ENCODE data around the gene STK39. TPM values are rescaled to one million over a fixed set of nuclear protein-coding genes. Genes with fewer than 3 reads are reported as not detected.

The STK39 gene
- total RNA-seq, 4 donors from 2014 or later, result 35.3 to 58.0 (median 47.0) TPM

GRCh38 chr2:168096158-168096557 is 151.2 kb downstream of the STK39 start:
- TF ChIP-seq EP300 (IDR thresholded peaks at IDR 0.05), result no peak
- TF ChIP-seq POLR2A (IDR thresholded peaks at IDR 0.05), result no peak
- no peak for TF ChIP-seq POLR2AphosphoS5 (IDR thresholded peaks at IDR 0.05)
- no peak for TF ChIP-seq CTCF (IDR thresholded peaks at IDR 0.05)
- Histone ChIP-seq H3K9me3 (no peaks in the 10 kb centered on the region), H3K4me1 (no peaks in the 10 kb centered on the region), H3K4me3 (no peak overlapping the region), H3K27me3 (no peaks in the 10 kb centered on the region), H3K36me3 (peaks cover 0 to 16% of the 10 kb centered on the region in 2 donors), H3K27ac (no peak overlapping the region)
- no peak for ATAC-seq
- 92 to 98% methylated on average over 2 to 3 of the region's 3 CpGs for WGBS, 2 donors (ENCODE audit: low coverage in 1 of 2)

GRCh38 chr2:168091986-168092385 is 155.4 kb downstream of the STK39 start:
- Histone ChIP-seq H3K4me1 (peaks cover 0 to 11% (median 0%) of the 10 kb centered on the region in 3 donors), H3K36me3 (peaks cover 0 to 6% of the 10 kb centered on the region in 2 donors), H3K4me3 (no peak overlapping the region), H3K27me3 (no peaks in the 10 kb centered on the region), H3K9me3 (no peaks in the 10 kb centered on the region), H3K27ac (no peak overlapping the region)
- TF ChIP-seq POLR2A (IDR thresholded peaks at IDR 0.05) (no peak), POLR2AphosphoS5 (IDR thresholded peaks at IDR 0.05) (no peak), EP300 (IDR thresholded peaks at IDR 0.05) (no peak), CTCF (IDR thresholded peaks at IDR 0.05) (no peak)
- ATAC-seq, result no peak
- WGBS, 2 donors (ENCODE audit: low coverage in 1 of 2), result 86 to 88% methylated on average over 1 to 2 of the region's 2 CpGs

GRCh38 chr2:168090366-168091135 is 156.8 kb downstream of the STK39 start:
- H3K36me3 ChIP-seq, result peaks cover 0 to 4% of the 10 kb centered on the region in 2 donors
- peaks cover 0 to 17% (median 0%) of the 10 kb centered on the region in 3 donors for H3K4me1 ChIP-seq
- no peak overlapping the region for H3K4me3 ChIP-seq
- 87 to 90% methylated on average over 4 to 8 of the region's 8 CpGs for WGBS, 2 donors (ENCODE audit: low coverage in 1 of 2)
- H3K27ac ChIP-seq, result no peak overlapping the region
- no peak for TF ChIP-seq CTCF (IDR thresholded peaks at IDR 0.05)
- no peak for TF ChIP-seq EP300 (IDR thresholded peaks at IDR 0.05)
- TF ChIP-seq POLR2A (IDR thresholded peaks at IDR 0.05), result no peak
- no peak for TF ChIP-seq POLR2AphosphoS5 (IDR thresholded peaks at IDR 0.05)
- H3K27me3 ChIP-seq, result no peaks in the 10 kb centered on the region
- ATAC-seq, result no peak
- H3K9me3 ChIP-seq, result no peaks in the 10 kb centered on the region

- Histone ChIP-seq H3K36me3 (peaks cover 0 to 4% of the 10 kb centered on the region in 2 donors), H3K4me1 (peaks cover 0 to 28% (median 0%) of the 10 kb centered on the region in 3 donors), H3K4me3 (no peak overlapping the region), H3K9me3 (no peaks in the 10 kb centered on the region), H3K27me3 (no peaks in the 10 kb centered on the region), H3K27ac (no peak overlapping the region)
- WGBS, 2 donors (ENCODE audit: low coverage in 1 of 2), result 100% methylated on average over 1 of the region's 1 CpG
- no peak for ATAC-seq
- TF ChIP-seq POLR2A (IDR thresholded peaks at IDR 0.05) (no peak), POLR2AphosphoS5 (IDR thresholded peaks at IDR 0.05) (no peak), CTCF (IDR thresholded peaks at IDR 0.05) (no peak), EP300 (IDR thresholded peaks at IDR 0.05) (no peak)
Observed at GRCh38 chr2:168089200-168089599, 158.2 kb downstream of the STK39 start.

GRCh38 chr2:168087401-168087800 is 160.0 kb downstream of the STK39 start:
- no peak overlapping the region for H3K4me3 ChIP-seq
- TF ChIP-seq CTCF (IDR thresholded peaks at IDR 0.05) (no peak), POLR2A (IDR thresholded peaks at IDR 0.05) (no peak), EP300 (IDR thresholded peaks at IDR 0.05) (no peak), POLR2AphosphoS5 (IDR thresholded peaks at IDR 0.05) (no peak)
- no peaks in the 10 kb centered on the region for H3K27me3 ChIP-seq
- 86 to 89% methylated on average over 4 of the region's 4 CpGs for WGBS, 2 donors (ENCODE audit: low coverage in 1 of 2)
- H3K36me3 ChIP-seq, result no peaks in the 10 kb centered on the region
- H3K4me1 ChIP-seq, result peaks cover 0 to 29% (median 0%) of the 10 kb centered on the region in 3 donors
- no peak overlapping the region for H3K27ac ChIP-seq
- no peaks in the 10 kb centered on the region for H3K9me3 ChIP-seq
- ATAC-seq, result no peak
